H7 (cell line): ENCODE measurements around the gene DPY19L3. TPM values are rescaled to one million over a fixed set of nuclear protein-coding genes. Genes with fewer than 3 reads are reported as not detected.

Source experiments
- total RNA-seq: library from RNA; depleted of rRNA; stranded (reverse); fragments of >200 nt; shearing (Covaris generic); gene quantifications from 2 replicates; pipeline ENCODE4 v1.2.3, GENCODE V29; 2014; rRNA removed

DPY19L3 gene
- total RNA-seq, 1 experiment from 2014 or later: 27.6 TPM

Other genes starting within 250 kb of the DPY19L3 start
- gene ZNF507, start 60.2 kb upstream of the DPY19L3 start, total RNA-seq: 6.2 and 8.3 TPM in 2 replicates
- 73.7 and 105 TPM in 2 replicates for gene PDCD5, start 175.4 kb downstream of the DPY19L3 start, total RNA-seq